NCI-H1105 treated with DMSO at 0.1 percent for 48 hours (cell line): ENCODE measurements around the gene FBXO10.
"Not testable (repeated sequence)": the region's sequence is repeated elsewhere in the genome, so short reads cannot be mapped to it uniquely, and the experiment has no call there.

Source experiments
- DNase-seq: peaks from one replicate; lab custom pipeline; 2025; lab: John Stamatoyannopoulos, UW

Gene FBXO10, protein sequence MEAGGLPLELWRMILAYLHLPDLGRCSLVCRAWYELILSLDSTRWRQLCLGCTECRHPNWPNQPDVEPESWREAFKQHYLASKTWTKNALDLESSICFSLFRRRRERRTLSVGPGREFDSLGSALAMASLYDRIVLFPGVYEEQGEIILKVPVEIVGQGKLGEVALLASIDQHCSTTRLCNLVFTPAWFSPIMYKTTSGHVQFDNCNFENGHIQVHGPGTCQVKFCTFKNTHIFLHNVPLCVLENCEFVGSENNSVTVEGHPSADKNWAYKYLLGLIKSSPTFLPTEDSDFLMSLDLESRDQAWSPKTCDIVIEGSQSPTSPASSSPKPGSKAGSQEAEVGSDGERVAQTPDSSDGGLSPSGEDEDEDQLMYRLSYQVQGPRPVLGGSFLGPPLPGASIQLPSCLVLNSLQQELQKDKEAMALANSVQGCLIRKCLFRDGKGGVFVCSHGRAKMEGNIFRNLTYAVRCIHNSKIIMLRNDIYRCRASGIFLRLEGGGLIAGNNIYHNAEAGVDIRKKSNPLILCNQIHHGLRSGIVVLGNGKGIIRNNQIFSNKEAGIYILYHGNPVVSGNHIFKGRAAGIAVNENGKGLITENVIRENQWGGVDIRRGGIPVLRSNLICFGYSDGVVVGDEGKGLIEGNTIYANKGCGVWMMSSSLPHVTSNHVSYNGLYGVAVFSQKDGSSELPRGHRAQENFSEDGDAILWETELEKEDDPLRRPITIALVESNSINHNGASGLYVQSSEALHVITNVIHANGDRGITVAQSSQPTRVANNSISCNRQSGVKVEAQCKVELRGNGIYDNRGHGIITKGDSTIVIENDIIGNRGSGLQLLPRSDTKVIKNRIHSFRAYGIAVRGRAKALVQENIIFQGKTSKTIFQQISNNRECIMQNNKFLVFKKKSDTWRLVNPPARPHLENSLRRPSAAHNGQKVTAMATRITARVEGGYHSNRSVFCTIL

DNA sequence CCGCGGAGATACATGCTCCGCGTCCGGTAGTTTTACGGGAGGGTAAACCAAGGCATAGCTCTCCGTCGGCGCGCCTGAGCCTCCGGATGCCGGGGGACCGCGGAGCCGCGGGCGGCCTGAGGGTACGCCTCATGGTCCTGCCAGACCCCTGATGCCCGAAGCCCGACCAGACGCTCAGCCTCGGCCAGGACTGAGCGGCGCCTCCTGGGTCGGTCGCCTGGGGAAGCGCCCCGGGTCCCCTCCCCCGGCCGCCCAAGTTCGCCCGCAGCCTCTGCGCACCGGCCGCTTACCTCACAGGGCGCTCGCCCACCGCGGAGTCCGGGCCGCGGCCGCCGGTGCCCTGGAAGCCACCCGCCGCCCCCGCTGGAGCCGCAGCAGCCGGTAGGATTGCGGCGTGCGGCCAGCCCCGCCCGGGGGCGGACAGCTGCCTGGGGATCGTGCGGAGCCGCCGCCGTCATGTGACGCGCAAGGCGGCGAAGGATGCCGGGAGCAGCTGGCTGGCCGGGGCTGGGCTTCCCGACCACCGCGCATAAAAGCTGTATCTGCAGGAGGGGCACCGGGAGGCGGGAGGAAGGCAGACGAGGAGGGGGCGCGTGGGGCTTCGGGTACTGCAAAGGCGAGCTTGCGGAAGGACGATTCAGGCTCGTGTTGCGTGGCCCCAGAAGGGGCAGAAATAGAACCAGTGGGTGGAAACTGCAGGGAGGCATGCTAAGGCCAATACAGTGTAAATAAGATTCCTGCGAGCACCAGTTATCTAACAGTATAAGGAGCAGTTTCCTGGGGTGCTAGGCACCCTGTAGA, at the start of gene FBXO10:
FBXO10 (minus strand) TSS at position 460 of the 801 bp plus-strand sequence. CDS start 34,612 bp downstream, outside the sequence.
- DNase-seq, result peak; percentile 71

DNA sequence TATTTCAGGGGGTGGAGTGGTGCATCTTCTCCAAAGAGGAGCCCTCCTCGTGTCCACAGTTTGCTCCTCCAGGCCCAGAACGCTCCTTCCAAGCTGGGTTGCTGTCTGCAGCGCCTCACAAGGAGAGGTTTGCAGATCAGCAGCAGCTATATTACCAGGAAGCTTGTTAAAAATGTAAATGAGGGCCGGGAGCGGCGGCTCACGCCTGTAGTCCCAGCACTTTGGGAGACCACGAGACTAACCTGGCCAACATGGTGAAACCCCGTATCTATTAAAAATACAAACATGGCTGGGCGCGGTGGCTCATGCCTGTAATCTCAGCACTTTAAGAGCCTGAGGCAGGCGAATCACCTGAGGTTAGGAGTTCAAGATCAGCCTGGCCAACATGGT, 49.6 kb upstream of the FBXO10 start:
- DNase-seq, result no peak

DNA sequence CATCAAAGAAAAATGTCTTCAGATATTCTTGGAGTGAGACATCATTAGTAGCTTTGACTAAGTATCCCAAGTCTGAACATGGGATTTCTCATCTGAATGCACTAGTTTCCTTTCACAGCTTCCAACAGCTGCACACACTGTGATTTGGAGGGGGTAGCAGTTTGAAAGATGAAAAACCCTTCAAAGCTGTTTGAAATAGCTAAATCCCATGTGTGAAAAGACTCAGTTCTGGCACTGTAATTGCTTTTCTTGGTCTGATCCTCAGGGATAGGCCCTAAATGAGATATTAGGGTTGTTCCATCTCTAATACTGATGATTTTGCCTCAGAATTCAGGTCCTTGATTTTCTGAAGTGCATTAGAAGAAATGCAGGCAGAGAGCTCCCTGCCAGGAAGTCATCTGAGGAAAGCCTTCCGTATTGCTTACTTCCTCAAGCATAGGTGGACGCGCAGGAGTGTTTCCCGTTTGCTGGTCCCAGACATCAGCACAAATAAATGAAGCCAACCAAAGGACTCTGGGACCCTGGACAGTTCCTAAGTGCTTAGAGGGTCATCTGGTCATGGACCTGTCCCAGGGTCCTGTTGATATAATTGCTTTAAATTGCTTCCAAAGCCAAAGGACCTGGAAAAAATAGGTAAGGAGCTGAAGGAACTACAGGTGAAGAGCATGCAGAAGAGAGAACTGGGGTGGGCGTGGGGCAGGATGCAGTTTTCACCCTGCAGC, 49.0 kb upstream of the FBXO10 start:
- DNase-seq, result no peak

DNA sequence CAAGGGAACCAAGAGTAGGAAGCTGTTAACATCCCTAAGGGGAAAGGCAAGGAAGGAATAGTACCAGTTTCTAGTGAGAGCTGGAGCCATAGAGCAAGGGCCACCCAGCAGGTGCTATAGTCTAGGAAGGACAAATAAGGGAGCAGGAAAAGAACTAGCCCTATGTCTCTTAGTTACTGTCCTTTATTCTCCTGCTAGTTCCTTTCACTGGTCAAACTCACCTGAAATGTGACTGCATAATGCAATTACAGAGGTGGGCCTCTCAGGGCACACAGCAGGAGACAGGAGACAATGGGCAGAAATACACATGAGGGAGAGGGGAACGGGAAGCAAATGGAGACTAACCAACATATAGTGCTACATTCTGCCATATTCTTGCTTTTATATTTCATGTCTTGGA, 47.9 kb upstream of the FBXO10 start:
- DNase-seq, result no peak

DNA sequence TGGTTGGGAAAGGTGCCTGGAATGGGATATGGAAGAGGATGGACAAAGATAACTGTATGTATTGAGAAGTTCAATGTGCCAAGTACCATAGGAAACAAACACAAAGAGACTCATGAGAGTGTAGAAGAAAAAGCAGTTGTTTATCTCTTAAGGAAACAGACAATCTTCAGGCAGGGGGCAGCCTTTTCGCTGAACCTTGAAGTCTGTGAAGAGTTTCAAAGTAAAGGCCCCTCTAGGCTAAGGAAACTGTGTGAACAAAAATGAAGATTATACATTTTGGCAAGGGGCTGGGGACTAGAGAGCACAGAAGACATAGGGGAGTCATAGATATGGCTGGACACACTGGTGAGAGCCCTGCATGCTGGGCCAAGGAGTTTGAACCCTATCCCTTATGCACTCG, 47.1 kb upstream of the FBXO10 start:
- DNase-seq, result no peak

DNA sequence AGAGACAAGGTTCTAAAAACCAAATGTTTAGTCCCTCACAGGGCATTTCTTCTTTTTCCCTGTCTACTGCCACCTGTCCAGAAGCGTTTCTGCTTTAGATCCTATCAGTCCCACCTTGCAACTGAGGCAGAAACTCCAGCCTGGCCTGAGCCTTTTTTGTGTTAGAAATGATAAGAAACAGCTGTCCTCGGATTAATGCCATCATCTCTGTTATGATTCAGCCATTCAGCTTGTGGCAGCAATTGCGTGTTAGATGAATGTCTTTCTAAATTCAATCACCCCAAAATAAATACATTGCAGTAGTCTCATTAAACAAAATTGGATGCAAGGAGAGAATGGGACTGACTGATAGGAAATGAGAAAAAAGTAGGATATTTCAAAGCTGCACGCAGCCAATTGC, 46.3 kb upstream of the FBXO10 start:
- DNase-seq, result no peak

DNA sequence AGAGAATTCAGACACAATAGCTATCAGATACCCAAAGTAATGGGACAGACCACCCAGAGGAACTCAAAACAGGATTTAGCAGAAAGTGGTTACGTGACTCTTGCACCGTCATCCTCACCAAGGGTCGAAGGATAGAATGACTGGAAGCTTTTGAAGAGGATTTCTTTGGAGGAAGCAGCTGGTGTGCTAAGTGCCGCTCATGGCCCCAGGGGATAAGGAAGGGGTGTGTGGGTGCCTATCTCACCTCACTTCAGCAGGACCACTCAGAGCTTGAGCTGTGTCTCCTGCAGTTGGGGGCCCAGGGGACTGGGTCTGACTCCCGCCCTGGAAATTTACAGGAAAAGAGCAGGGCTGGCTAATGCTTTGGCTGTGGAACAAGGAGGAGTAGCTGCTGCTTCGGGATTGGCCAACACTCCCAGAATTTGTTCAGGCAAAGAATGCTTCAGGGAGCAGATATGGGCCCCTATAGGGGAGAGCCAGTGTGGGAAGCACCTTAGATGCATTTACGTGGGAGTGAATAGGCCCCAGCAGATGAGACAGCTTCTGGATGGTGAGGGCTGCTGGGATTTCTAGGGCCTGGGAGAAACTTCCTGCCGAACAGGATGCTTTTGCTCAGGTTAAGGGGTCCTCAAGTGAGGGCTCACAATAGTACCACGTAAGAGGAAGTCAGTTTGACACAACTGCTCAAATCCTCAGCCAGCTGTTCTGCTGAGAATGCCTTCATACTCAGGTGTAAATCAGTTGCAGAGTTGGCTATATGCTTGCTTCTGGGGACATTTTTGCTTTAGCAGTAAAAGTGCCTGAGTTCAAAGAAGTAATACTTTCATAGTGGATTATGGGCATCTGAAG, 45.3 kb upstream of the FBXO10 start:
- DNase-seq, result no peak

DNA sequence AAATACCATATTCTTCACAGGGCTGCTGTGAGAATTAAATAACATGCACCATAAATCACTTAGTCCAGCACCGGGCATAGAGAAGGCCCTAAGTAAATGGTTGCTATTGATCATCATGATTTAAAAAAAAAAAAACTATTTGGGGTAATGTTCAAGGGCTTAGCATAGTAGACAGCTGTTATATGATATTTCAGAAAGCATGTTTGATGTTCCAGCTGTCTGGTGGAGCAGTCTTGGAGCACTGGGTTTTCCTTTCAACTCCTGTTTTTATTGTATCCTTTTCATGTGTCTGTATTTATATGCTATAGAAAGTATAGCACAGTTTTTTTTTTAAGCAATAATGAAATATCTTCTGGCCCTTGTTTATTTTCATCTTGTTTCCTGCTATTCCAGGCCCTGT, 44.2 kb upstream of the FBXO10 start:
- no peak for DNase-seq

DNA sequence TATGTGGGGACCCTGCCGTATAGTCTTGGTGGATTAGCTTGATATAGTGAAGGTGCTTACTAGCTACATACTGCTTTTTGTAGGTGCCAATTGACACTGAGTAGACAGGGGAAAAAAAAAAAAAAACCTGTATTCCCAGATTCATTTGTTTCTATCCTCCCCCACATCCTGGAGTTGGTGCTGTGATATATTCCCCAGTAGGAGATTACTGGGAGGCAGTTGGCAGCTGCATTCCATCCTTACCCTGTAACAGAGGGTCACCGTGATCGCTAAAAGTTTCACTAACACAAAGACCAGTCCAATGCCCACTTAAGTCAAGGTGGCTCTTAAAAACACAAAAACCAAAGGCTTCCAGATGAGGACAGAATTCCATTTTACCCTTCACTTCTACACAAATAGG, 43.6 kb upstream of the FBXO10 start:
- DNase-seq, result no peak

DNA sequence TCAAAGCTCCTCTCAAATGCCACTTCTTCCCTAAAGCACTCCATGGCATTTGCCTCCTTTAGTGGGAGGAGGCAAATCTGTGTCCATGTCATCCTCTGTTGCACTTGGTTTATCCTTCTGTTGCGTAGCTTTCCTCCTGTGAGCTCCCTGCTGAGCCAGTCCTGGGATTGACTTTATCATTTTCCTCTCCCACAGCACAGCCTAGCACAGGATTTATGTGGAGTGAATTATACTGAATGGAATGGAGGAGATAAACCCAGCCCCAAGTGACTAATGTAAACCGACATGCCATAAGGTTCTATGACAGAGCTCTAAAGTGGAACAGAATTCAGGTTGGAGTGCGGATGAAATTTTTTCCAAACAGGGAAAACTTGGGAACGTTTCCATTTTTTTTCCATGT, 42.6 kb upstream of the FBXO10 start:
- DNase-seq, result no peak

DNA sequence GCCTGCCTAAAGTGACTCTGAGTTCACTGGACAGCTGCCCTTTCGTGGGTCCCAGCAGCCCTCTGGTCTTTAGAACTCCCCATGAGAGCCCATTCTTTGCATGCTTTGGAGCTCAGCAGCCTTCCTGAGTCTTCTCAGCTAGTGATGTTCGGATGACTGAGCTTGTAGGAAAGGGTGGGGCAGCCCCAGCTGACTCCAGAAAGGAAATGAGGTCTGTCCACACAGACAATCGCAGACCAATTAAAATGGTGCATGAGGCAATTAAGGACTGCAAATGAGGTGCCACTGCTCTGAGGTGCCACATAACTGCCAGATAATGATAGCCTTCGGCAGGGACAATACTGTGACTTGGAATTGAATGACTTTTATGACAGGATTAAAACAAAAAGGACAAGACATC, 41.7 kb upstream of the FBXO10 start:
- DNase-seq, result peak; percentile 64

DNA sequence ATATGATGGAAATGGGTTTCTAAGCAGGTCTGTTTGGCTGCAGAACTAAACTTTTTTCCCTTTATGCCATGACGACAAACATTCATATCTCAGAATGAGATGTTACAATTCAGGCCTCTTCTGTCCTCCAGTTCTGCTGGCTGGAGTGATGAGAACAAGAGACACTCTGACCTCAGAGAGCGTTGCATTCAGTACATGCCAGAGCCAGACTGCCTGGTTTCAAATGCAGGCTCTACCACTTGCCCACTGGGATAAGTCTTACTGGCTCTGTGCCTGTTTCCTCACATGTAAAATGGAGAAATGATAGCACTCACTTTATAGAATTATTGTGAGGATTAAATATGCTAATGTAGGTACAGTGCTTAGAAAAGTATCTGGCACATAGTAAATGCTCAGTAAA, 41.0 kb upstream of the FBXO10 start:
- no peak for DNase-seq

DNA sequence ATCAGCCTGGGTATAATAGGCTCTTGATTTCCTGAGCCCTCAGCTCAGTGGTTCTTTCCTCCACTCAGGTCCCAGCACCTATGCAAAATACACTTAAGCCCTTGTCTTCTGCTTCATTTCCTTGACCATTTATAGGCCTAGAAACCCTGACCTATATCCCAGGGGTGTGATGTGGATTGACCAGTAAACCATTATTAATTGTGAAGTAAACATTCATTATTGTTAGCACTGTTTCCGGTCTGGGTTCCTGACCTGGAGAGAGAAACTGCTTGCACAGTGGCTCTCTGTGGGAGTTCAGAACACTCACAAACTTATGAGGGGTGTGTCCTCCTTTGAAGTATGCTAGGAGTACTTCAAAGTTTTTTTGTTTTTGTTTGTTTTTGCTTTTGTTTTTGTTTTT, 35.8 kb upstream of the FBXO10 start:
- no peak for DNase-seq

DNA sequence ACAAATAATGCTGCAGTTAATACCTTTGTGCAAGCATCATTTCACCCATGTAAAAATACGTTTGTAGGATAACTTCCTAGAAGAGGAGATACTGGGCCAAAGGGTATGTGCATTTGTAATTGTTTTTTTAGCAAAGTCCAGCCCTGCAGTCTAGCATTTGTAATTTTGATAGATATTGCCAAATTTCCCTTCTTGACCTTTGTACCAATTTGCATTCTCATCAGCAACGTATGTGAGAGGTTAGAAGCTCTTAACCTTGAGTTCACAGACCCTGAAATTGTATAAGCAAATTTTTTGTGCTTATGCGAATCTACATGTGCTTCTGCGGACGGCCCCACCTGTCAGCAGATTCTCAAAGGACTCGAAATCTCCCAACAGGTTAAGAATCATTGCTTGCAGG, 34.8 kb upstream of the FBXO10 start:
- DNase-seq, result no peak

DNA sequence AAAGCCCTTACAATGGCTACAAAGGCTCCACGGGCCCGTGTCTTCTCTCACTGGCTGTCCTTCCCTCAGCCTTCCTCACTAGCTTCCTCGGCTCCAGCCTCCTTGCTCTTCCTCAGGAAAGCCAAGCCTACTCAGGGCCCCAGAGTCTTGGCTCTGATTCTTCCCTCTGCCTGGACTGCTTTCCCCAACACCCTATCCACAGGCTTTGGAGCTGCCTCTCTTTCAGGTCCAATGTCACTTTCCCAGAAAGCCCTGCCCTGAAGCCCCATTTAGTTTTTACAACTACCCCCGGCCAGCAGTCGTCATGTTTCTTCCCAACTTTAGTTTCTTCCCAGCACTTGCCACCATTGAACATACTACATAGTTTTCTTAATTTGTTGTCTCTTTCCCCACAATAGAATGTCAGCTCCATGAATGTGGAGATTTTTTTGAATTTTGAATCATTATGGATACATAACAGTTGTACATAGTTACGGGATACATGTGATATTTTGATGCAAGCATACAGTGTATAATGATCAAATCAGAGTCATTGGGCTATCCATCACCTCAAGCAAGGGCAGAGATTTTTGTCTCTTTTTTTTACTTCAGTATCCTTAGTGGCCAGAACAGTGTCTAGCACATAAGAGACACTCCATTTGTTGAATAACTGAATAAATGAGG, 33.7 kb upstream of the FBXO10 start:
- DNase-seq, result no peak

DNA sequence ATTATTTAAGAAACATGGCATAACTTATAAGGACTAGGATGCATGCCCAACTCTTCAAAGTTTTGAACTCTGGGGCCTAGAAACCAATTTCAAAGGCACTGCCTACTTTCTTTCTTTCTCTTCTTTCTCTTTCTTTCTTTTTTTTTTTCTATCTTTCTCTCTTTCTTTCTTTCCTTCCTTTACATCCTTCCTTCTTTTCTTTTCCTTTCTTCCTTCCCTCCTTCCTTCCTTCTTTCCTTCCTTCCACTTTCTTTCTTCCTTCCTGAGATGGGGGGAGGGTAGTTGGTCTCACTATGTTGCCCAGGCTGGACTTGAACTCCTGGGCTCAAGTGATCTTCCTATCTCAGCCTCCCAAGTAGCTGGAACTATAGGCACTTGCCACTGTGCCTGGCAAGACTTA, 32.1 kb upstream of the FBXO10 start:
- no peak for DNase-seq

DNA sequence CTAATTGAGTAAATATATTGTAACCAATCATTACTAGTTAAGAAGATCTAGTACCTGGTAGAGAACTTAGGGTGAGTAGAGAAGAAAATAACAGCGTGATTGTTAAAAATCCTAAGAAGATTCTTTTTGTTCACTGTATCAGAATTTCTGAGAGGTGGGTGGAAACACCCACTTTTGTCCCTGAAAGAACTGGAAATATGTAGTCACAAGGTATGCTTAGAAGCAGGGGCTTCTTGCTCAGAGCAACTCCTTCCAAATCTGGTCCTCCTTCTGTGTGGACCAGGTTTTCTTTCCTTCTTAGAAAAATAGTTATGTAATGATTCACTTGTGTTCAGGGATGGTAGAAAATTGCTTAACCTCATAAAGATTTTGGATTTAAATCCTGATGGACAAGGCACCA, 28.1 kb upstream of the FBXO10 start:
- no peak for DNase-seq

DNA sequence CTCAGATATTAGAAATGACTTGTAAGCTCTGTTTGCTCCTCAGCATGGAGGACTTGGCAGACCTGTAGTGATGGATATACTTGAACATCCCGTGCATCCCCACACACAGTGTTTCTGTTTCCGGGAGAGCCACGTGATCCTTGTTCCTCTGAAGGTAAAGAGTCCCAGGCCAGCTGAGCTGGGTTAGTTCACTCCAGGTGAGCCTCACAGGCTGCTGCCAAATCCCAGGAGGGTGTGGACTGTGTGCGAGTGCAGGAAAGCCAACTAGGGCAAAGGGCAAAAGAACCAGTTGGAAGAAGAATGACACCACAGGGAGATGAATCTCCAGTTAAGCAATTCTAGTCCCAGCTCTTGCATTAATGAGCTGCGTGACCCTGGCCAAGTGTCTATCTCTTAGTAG, 26.6 kb upstream of the FBXO10 start:
- no peak for DNase-seq

DNA sequence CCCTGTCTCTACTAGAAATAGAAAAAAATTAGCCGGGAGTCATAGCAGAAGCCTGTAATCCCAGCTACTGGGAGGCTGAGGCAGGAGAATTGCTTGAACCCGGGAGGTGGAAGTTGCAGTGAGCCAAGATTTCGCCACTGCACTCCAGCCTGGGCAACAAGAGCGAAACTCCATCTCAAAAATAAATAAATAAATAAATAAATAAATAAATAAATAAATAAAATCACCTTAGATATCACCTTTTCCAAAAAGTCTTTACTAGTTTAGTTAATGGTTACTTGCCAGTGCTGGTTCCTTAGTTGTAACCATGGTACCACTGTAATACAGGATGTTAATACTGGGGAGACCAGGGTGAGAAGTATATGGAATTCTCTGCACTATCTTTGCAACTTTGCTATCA, 25.9 kb upstream of the FBXO10 start:
- not testable (repeated sequence) for DNase-seq

DNA sequence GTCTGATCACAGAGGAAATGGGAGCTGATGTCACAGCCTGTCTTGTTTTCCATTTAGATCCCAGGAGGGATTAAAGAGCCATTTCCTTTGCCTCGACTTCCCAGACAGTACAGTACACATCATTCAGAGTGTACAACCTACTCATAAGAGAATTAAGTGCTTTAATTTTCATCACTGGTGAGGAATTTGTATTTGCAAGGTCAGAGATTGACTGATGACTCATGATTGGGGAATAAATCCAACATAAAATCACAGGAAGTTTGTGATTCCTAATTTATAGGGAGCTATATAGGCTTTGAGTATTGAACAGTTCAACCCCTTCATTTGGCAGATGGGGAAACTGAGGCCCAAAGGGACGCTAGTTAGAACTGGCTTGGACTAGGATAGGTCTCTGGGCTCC, 20.3 kb upstream of the FBXO10 start:
- DNase-seq, result no peak
